Neural progenitor cell (in vitro differentiated cells): ENCODE measurements around the gene KRTAP29-1. TPM values are rescaled to one million over a fixed set of nuclear protein-coding genes. Genes with fewer than 3 reads are reported as not detected.

Source experiments
- DNase-seq: peaks from one replicate; pipeline ENCODE4 v3.0.0-alpha.2; 2016; ENCODE audit warnings: low spot score
- H2AFZ ChIP-seq: fragments of 200-600 bp; sonication (generic); replicated peaks from 2 replicates; pipeline ENCODE4 v1.6.1; 2016; ENCODE audit warnings: antibody characterized with exemption
- H3F3A ChIP-seq: fragments of 200-600 bp; sonication (generic); 2 replicates; pipeline ENCODE4 v1.6.1; 2016; ENCODE audit warnings: antibody characterized with exemption, low read depth
- H3K27ac ChIP-seq: fragments of 200-600 bp; sonication (generic); 2 replicates; pipeline ENCODE4 v1.5.1; 2016; ENCODE audit warnings: mild to moderate bottlenecking
- H3K27me3 ChIP-seq: fragments of 200-600 bp; sonication (generic); 2 replicates; pipeline ENCODE4 v1.6.1; 2016; ENCODE audit warnings: mild to moderate bottlenecking, moderate library complexity
- H3K36me3 ChIP-seq: fragments of 200-600 bp; sonication (generic); 2 replicates; pipeline ENCODE4 v1.5.1; 2016
- H3K4me1 ChIP-seq: fragments of 200-600 bp; sonication (generic); 2 replicates; pipeline ENCODE4 v1.6.1; 2016; ENCODE audit warnings: mixed run types
- H3K4me2 ChIP-seq: fragments of 200-600 bp; sonication (generic); 2 replicates; pipeline ENCODE4 v1.6.1; 2016
- H3K4me3 ChIP-seq: fragments of 200-600 bp; sonication (generic); 2 replicates; pipeline ENCODE4 v1.5.1; 2016
- H3K79me2 ChIP-seq: fragments of 200-600 bp; sonication (generic); 2 replicates; pipeline ENCODE4 v1.6.1; 2016; ENCODE audit warnings: low read depth
- H3K9ac ChIP-seq: fragments of 200-600 bp; sonication (generic); 2 replicates; pipeline ENCODE4 v1.6.1; 2016
- H3K9me3 ChIP-seq: fragments of 200-600 bp; sonication (generic); 2 replicates; pipeline ENCODE4 v1.5.1; 2016; ENCODE audit warnings: low read depth
- H4K20me1 ChIP-seq: fragments of 200-600 bp; sonication (generic); 2 replicates; pipeline ENCODE4 v1.6.1; 2016; ENCODE audit warnings: low read depth
- H3K27ac Mint-ChIP-seq: 3 replicates; pipeline ENCODE4 v1.8.0; 2021; ENCODE audit warnings: mixed read lengths
- H3K27me3 Mint-ChIP-seq: 2 replicates; pipeline ENCODE4 v1.8.0; 2022; ENCODE audit warnings: low read depth, mild to moderate bottlenecking, inconsistent platforms, moderate library complexity, mixed read lengths; ENCODE audit not compliant: insufficient read depth
- H3K36me3 Mint-ChIP-seq: 3 replicates; pipeline ENCODE4 v1.8.0; 2021; ENCODE audit warnings: mixed read lengths
- H3K4me1 Mint-ChIP-seq: 3 replicates; pipeline ENCODE4 v1.8.0; 2021; ENCODE audit warnings: mixed read lengths
- H3K4me3 Mint-ChIP-seq: 3 replicates; pipeline ENCODE4 v1.8.0; 2021; ENCODE audit warnings: mild to moderate bottlenecking, moderate library complexity, mixed read lengths
- H3K9me3 Mint-ChIP-seq: 3 replicates; pipeline ENCODE4 v1.8.0; 2020; ENCODE audit warnings: mixed read lengths
- CTCF ChIP-seq: fragments of 200-600 bp; sonication (generic); IDR thresholded peaks from 2 replicates; pipeline ENCODE4 v1.5.1; 2017; ENCODE audit warnings: antibody characterized with exemption, mild to moderate bottlenecking
- EZH2 ChIP-seq: fragments of 200-600 bp; sonication (generic); IDR thresholded peaks from 2 replicates; pipeline ENCODE4 v1.6.1; 2017; ENCODE audit warnings: antibody characterized with exemption, mild to moderate bottlenecking, moderate library complexity
- EZH2phosphoT487 ChIP-seq: fragments of 200-600 bp; sonication (generic); IDR thresholded peaks from 2 replicates; pipeline ENCODE4 v1.6.1; 2017; ENCODE audit warnings: antibody characterized with exemption
- total RNA-seq: library from RNA; depleted of rRNA; stranded (reverse); fragments of >200 nt; gene quantifications from 2 replicates; pipeline ENCODE4 v1.2.3, GENCODE V29; 2015; ENCODE audit warnings: low replicate concordance

Gene KRTAP29-1
- total RNA-seq, 1 donor from 2014 or later: not detected

- H3K9me3 ChIP-seq: no peaks in the 10 kb centered on the region
- TF ChIP-seq EZH2 (no peak), EZH2phosphoT487 (no peak), CTCF (no peak)
- no peak overlapping the region for H3K9ac ChIP-seq
- H3K27ac Mint-ChIP-seq: no peak overlapping the region
- H3K4me3 Mint-ChIP-seq: no peak overlapping the region
- H3K27me3 Mint-ChIP-seq: peaks cover 3% of the 10 kb centered on the region
- H3K4me2 ChIP-seq: no peak overlapping the region
- H3K27me3 ChIP-seq: no peaks in the 10 kb centered on the region
- H3K4me1 ChIP-seq: no peaks in the 10 kb centered on the region
- no peaks in the 10 kb centered on the region for H3K36me3 ChIP-seq
- H3K79me2 ChIP-seq: no peaks in the 10 kb centered on the region
- no peaks in the 10 kb centered on the region for H3K36me3 Mint-ChIP-seq
- no peak for DNase-seq
- H3K4me1 Mint-ChIP-seq: no peaks in the 10 kb centered on the region
- no peaks in the 10 kb centered on the region for H3K9me3 Mint-ChIP-seq
- H3F3A ChIP-seq: no peaks in the 10 kb centered on the region
- H2AFZ ChIP-seq: no peak overlapping the region
- H3K27ac ChIP-seq: no peak overlapping the region
- H3K4me3 ChIP-seq: no peak overlapping the region
- no peaks in the 10 kb centered on the region for H4K20me1 ChIP-seq
Observed at GRCh38 chr17:41326173-41327145, 23.8 kb upstream of the KRTAP29-1 start.

GRCh38 chr17:41325611-41326010, 23.0 kb upstream of the KRTAP29-1 start:
- Histone ChIP-seq H2AFZ (no peak overlapping the region), H3K4me3 (no peak overlapping the region), H3F3A (no peaks in the 10 kb centered on the region), H3K9me3 (no peaks in the 10 kb centered on the region), H4K20me1 (no peaks in the 10 kb centered on the region), H3K9ac (no peak overlapping the region), H3K27ac (no peak overlapping the region), H3K27me3 (no peaks in the 10 kb centered on the region), H3K79me2 (no peaks in the 10 kb centered on the region), H3K4me2 (no peak overlapping the region), H3K4me1 (no peaks in the 10 kb centered on the region), H3K36me3 (no peaks in the 10 kb centered on the region)
- H3K36me3 Mint-ChIP-seq: no peaks in the 10 kb centered on the region
- H3K27ac Mint-ChIP-seq: no peak overlapping the region
- no peaks in the 10 kb centered on the region for H3K9me3 Mint-ChIP-seq
- no peak overlapping the region for H3K4me3 Mint-ChIP-seq
- TF ChIP-seq EZH2phosphoT487 (no peak), CTCF (no peak), EZH2 (no peak)
- no peak for DNase-seq
- no peaks in the 10 kb centered on the region for H3K4me1 Mint-ChIP-seq
- peaks cover 3% of the 10 kb centered on the region for H3K27me3 Mint-ChIP-seq

DNA sequence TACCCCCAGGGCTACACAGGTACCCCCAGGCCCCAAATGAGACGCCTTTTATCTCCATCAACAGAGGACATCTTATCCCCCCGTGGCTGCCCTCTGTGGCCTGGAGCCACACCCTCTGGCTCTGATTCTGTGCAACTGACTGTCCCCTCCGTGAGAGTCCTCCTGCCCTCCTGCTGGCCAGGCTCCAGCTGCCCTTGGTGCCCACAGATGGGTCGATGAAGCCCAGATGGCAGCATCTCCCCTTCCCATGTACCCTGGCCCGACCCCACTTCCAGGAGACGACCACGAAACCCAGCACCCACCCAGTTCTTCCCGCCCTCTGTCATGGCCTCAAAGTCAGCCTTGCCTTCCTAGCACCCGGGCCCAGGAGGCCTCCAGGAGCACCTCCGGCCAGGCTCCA, 22.5 kb upstream of the KRTAP29-1 start:
- Histone ChIP-seq H3K4me2 (no peak overlapping the region), H3K79me2 (no peaks in the 10 kb centered on the region), H3K9me3 (peaks cover 2% of the 10 kb centered on the region), H4K20me1 (no peaks in the 10 kb centered on the region), H3K27me3 (no peaks in the 10 kb centered on the region), H3K4me3 (no peak overlapping the region), H3F3A (no peaks in the 10 kb centered on the region), H3K27ac (no peak overlapping the region), H2AFZ (no peak overlapping the region), H3K4me1 (no peaks in the 10 kb centered on the region), H3K36me3 (no peaks in the 10 kb centered on the region), H3K9ac (no peak overlapping the region)
- H3K4me3 Mint-ChIP-seq: no peak overlapping the region
- H3K4me1 Mint-ChIP-seq: no peaks in the 10 kb centered on the region
- no peaks in the 10 kb centered on the region for H3K36me3 Mint-ChIP-seq
- H3K27me3 Mint-ChIP-seq: peaks cover 3% of the 10 kb centered on the region
- no peak overlapping the region for H3K27ac Mint-ChIP-seq
- peaks cover under 1% of the 10 kb centered on the region for H3K9me3 Mint-ChIP-seq
- TF ChIP-seq CTCF (no peak), EZH2phosphoT487 (no peak), EZH2 (no peak)
- DNase-seq: no peak
